SU-DHL-6 (cell line): Measurements from ENCODE around the gene ZFHX3.

Experiments used
- H2AFZ ChIP-seq: fragments of 200-600 bp; sonication (generic); 2 replicates; pipeline ENCODE4 v1.6.1; 2014; ENCODE audit warnings: low read depth, mild to moderate bottlenecking, moderate library complexity, mixed read lengths, antibody characterized with exemption, low read length; ENCODE audit not compliant: severe bottlenecking
- H3F3A ChIP-seq: fragments of 200-600 bp; shearing (Covaris generic); 2 replicates; pipeline ENCODE4 v1.6.0; 2016; ENCODE audit warnings: antibody characterized with exemption, mild to moderate bottlenecking; ENCODE audit not compliant: insufficient read depth
- H3K27ac ChIP-seq: fragments of 200-600 bp; sonication (generic); 2 replicates; pipeline ENCODE4 v1.5.1; 2016; ENCODE audit warnings: low read depth, mild to moderate bottlenecking, low read length, moderate library complexity, mixed read lengths
- H3K27me3 ChIP-seq: fragments of 200-600 bp; sonication (generic), shearing (Covaris generic); 2 replicates; pipeline ENCODE4 v1.6.0; 2014; ENCODE audit warnings: mild to moderate bottlenecking, low read length
- H3K36me3 ChIP-seq: fragments of 200-600 bp; sonication (generic); 2 replicates; pipeline ENCODE4 v1.6.1; 2014; ENCODE audit warnings: mild to moderate bottlenecking, low read length, mixed read lengths
- H3K4me2 ChIP-seq: fragments of 300-600, 200-600 bp; shearing (Covaris generic), sonication (generic); 2 replicates; pipeline ENCODE4 v1.6.0; 2014; ENCODE audit warnings: low read length, low read depth, mild to moderate bottlenecking; ENCODE audit not compliant: poor library complexity, severe bottlenecking
- H3K4me3 ChIP-seq: fragments of 200-600 bp; sonication (generic); 2 replicates; pipeline ENCODE4 v1.5.1; 2014; ENCODE audit warnings: antibody characterized with exemption, low read length, mild to moderate bottlenecking, mixed read lengths; ENCODE audit not compliant: insufficient read depth, poor library complexity, severe bottlenecking
- H3K79me2 ChIP-seq: fragments of 200-600 bp; sonication (generic); 2 replicates; pipeline ENCODE4 v1.6.1; 2014; ENCODE audit warnings: mild to moderate bottlenecking, low read length, moderate library complexity; ENCODE audit not compliant: insufficient read depth
- H3K9ac ChIP-seq: fragments of 200-600 bp; sonication (generic); 2 replicates; pipeline ENCODE4 v1.7.0; 2014; ENCODE audit warnings: mild to moderate bottlenecking, low read length
- H3K9me2 ChIP-seq: fragments of 200-600 bp; sonication (generic); replicated peaks from 2 replicates; pipeline ENCODE4 v1.6.1; 2014; ENCODE audit warnings: low read length; ENCODE audit not compliant: insufficient read depth
- H3K9me3 ChIP-seq: fragments of 200-600 bp; sonication (generic); 2 replicates; pipeline ENCODE4 v1.6.1; 2014; ENCODE audit warnings: low read length, mixed read lengths; ENCODE audit not compliant: insufficient read depth
- H4K20me1 ChIP-seq: fragments of 200-600 bp; sonication (generic); 2 replicates; pipeline ENCODE4 v1.6.1; 2014; ENCODE audit warnings: low read depth, mild to moderate bottlenecking, antibody characterized with exemption, low read length, moderate library complexity, mixed read lengths
- EZH2phosphoT487 ChIP-seq: fragments of 200-600 bp; sonication (generic), shearing (Covaris generic); conservative IDR thresholded peaks from 2 replicates; pipeline ENCODE4 v1.6.1; 2018; ENCODE audit warnings: mild to moderate bottlenecking, antibody characterized with exemption, low read length, moderate library complexity, mixed read lengths
- TF ChIP-seq, protein P1 (sequence below): fragments of 200-600 bp; sonication (generic); IDR thresholded peaks from one replicate; pipeline ENCODE4 v1.5.1; 2017; ENCODE audit warnings: antibody characterized with exemption, mild to moderate bottlenecking, low read length, moderate library complexity; ENCODE audit not compliant: insufficient read depth, poor library complexity, severe bottlenecking

ZFHX3 gene

DNA sequence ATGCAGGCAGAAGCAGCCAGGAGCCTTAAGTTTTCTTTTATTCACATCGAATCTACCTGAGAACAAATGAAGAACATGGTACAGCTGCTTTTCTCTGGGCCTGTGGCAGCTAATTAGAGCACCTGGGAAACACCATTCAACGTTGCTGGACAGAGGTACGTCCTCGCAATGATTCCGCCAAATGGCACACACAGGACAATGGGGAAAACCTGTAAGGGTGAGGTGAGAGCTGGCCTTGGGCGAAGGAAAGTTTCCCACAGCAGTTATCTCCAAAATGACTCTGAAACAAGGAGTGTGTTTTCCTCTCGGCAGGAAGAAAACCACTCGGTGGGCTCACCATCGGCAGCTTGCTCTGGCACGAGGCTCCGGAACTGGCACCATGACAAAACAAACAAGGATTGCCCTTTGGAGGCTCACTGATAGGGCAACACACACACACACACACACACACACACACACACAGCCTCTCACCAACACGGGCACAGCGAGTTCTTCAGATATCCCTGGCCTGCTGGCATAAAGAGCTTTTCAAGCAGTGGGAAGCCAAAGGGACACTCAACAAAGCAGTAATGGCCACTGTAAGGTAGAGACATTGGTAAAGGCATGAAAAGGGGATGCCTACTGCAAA lies 73.7 kb downstream of the ZFHX3 start:
- Histone ChIP-seq H3K4me2 (no peak overlapping the region), H2AFZ (no peak overlapping the region), H3F3A (no peaks in the 10 kb centered on the region), H3K9me2 (no peaks in the 10 kb centered on the region), H3K27ac (no peak overlapping the region), H3K27me3 (no peaks in the 10 kb centered on the region), H4K20me1 (no peaks in the 10 kb centered on the region), H3K9me3 (no peaks in the 10 kb centered on the region), H3K9ac (no peak overlapping the region), H3K36me3 (no peaks in the 10 kb centered on the region), H3K4me3 (no peak overlapping the region), H3K79me2 (no peaks in the 10 kb centered on the region)
- TF ChIP-seq, protein P1, sequence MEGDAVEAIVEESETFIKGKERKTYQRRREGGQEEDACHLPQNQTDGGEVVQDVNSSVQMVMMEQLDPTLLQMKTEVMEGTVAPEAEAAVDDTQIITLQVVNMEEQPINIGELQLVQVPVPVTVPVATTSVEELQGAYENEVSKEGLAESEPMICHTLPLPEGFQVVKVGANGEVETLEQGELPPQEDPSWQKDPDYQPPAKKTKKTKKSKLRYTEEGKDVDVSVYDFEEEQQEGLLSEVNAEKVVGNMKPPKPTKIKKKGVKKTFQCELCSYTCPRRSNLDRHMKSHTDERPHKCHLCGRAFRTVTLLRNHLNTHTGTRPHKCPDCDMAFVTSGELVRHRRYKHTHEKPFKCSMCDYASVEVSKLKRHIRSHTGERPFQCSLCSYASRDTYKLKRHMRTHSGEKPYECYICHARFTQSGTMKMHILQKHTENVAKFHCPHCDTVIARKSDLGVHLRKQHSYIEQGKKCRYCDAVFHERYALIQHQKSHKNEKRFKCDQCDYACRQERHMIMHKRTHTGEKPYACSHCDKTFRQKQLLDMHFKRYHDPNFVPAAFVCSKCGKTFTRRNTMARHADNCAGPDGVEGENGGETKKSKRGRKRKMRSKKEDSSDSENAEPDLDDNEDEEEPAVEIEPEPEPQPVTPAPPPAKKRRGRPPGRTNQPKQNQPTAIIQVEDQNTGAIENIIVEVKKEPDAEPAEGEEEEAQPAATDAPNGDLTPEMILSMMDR = no peak
- TF ChIP-seq EZH2phosphoT487 = no peak

DNA sequence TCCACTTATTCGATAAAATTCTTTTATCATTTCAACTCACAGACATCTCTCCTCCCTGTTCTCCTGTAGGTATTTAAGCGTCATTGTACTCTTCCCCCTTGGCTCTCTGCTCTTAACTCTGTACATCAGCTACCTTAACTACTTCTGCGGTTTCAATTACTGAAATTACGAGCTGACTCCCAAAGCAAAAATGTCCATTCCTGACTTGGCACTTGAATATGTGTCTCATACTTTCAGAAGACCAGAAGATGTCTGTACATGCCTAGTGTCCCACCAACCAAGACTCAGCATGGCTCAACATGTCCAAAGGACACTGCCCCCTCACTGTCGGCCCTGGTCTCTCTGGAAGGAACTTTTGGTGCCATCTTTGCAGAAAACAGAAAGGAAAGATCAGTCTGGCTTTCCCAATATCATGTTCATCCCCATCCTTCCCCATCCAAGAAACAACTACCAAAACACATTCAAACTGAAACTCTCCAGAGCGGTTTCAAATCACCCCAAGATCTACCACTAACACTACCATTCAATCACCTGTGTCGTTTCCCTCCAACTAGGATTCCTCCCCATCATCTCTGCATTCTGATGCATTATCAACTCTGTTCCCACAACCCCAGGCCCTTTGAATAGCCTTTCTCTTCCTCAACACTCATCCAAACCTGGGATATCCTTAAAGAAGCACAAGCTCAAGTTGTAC lies 74.9 kb downstream of the ZFHX3 start:
- no peak overlapping the region for H3K9ac ChIP-seq
- TF ChIP-seq, protein P1 = no peak
- TF ChIP-seq EZH2phosphoT487 = no peak
- H3K4me3 ChIP-seq = no peak overlapping the region
- no peak overlapping the region for H3K27ac ChIP-seq
- no peaks in the 10 kb centered on the region for H3K36me3 ChIP-seq
- no peaks in the 10 kb centered on the region for H3K27me3 ChIP-seq
- H4K20me1 ChIP-seq = no peaks in the 10 kb centered on the region
- no peaks in the 10 kb centered on the region for H3K9me2 ChIP-seq
- H3F3A ChIP-seq = no peaks in the 10 kb centered on the region
- no peak overlapping the region for H2AFZ ChIP-seq
- no peak overlapping the region for H3K4me2 ChIP-seq
- H3K79me2 ChIP-seq = no peaks in the 10 kb centered on the region
- no peaks in the 10 kb centered on the region for H3K9me3 ChIP-seq

- Histone ChIP-seq H4K20me1 (no peaks in the 10 kb centered on the region), H3K79me2 (no peaks in the 10 kb centered on the region), H3K9ac (no peak overlapping the region), H3F3A (no peaks in the 10 kb centered on the region), H3K9me3 (no peaks in the 10 kb centered on the region), H3K4me2 (no peak overlapping the region), H3K27me3 (no peaks in the 10 kb centered on the region), H3K36me3 (no peaks in the 10 kb centered on the region), H2AFZ (no peak overlapping the region), H3K4me3 (no peak overlapping the region), H3K9me2 (no peaks in the 10 kb centered on the region), H3K27ac (no peak overlapping the region)
- TF ChIP-seq, protein P1 = no peak
- no peak for TF ChIP-seq EZH2phosphoT487
These were observed 76.6 kb downstream of the ZFHX3 start for GRCh38 chr16:72971370-72971769.
